Progenitor cell of endocrine pancreas (in vitro differentiated cells): Measurements from ENCODE around the gene PLCL1. TPM values are rescaled to one million over a fixed set of nuclear protein-coding genes. Genes with fewer than 3 reads are reported as not detected.

Experiments used
- DNase-seq: peaks from one replicate; pipeline ENCODE4 v3.0.0; 2021; ENCODE audit warnings: low spot score; ENCODE audit not compliant: unreplicated experiment
- H3K27ac Mint-ChIP-seq: 2 replicates; pipeline ENCODE4 v1.8.0; 2021; ENCODE audit warnings: mild to moderate bottlenecking, moderate library complexity, mixed read lengths
- H3K27me3 Mint-ChIP-seq: 2 replicates; pipeline ENCODE4 v1.8.0; 2021; ENCODE audit warnings: mixed read lengths
- H3K36me3 Mint-ChIP-seq: 2 replicates; pipeline ENCODE4 v1.8.0; 2022; ENCODE audit warnings: mixed read lengths; ENCODE audit not compliant: insufficient read depth
- H3K4me1 Mint-ChIP-seq: 2 replicates; pipeline ENCODE4 v1.8.0; 2021; ENCODE audit warnings: low read depth, mixed read lengths
- H3K4me3 Mint-ChIP-seq: 2 replicates; pipeline ENCODE4 v1.8.0; 2021; ENCODE audit warnings: low read depth, mild to moderate bottlenecking, moderate library complexity, mixed read lengths
- H3K9me3 Mint-ChIP-seq: 2 replicates; pipeline ENCODE4 v1.8.0; 2021; ENCODE audit warnings: low read depth, mixed read lengths
- total RNA-seq: library from RNA; stranded (reverse); gene quantifications from 2 replicates; pipeline ENCODE4 v1.2.1, GENCODE V29; 2021
- TF ChIP-seq, protein P1 (sequence below): fragments of 200-600 bp; sonication (generic); IDR thresholded peaks from one replicate; pipeline ENCODE4 v1.5.0; 2021; ENCODE audit warnings: antibody characterized with exemption, mild to moderate bottlenecking; ENCODE audit not compliant: unreplicated experiment

The PLCL1 gene
- total RNA-seq, 1 donor from 2014 or later: 48.3 TPM

DNA sequence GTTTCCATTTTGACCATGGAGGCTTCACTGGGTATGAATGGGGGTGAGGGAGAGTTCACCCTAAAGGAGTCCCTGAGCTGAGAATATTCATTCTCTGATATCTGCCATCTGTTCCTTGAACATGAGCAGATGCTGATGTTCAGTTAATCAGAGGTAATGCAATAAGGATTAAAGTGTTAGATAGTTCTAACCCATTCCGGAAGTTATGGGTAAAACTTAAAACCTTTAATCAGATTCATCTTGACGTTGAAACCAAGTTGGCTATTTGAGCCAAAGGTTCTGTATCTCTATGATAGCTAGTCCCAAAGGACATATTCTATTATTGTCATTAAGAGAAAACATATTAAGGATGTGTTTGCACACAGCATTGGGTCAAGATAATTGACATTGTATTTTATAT is 268.9 kb downstream of the PLCL1 start:
- H3K36me3 Mint-ChIP-seq: peaks cover 2% of the 10 kb centered on the region
- H3K9me3 Mint-ChIP-seq: no peaks in the 10 kb centered on the region
- no peak overlapping the region for H3K4me3 Mint-ChIP-seq
- no peak overlapping the region for H3K27ac Mint-ChIP-seq
- no peaks in the 10 kb centered on the region for H3K27me3 Mint-ChIP-seq
- H3K4me1 Mint-ChIP-seq: no peaks in the 10 kb centered on the region
- TF ChIP-seq, protein P1, sequence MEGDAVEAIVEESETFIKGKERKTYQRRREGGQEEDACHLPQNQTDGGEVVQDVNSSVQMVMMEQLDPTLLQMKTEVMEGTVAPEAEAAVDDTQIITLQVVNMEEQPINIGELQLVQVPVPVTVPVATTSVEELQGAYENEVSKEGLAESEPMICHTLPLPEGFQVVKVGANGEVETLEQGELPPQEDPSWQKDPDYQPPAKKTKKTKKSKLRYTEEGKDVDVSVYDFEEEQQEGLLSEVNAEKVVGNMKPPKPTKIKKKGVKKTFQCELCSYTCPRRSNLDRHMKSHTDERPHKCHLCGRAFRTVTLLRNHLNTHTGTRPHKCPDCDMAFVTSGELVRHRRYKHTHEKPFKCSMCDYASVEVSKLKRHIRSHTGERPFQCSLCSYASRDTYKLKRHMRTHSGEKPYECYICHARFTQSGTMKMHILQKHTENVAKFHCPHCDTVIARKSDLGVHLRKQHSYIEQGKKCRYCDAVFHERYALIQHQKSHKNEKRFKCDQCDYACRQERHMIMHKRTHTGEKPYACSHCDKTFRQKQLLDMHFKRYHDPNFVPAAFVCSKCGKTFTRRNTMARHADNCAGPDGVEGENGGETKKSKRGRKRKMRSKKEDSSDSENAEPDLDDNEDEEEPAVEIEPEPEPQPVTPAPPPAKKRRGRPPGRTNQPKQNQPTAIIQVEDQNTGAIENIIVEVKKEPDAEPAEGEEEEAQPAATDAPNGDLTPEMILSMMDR: no peak
- no peak for DNase-seq

- peaks cover 3% of the 10 kb centered on the region for H3K36me3 Mint-ChIP-seq
- TF ChIP-seq, protein P1: no peak
- no peaks in the 10 kb centered on the region for H3K9me3 Mint-ChIP-seq
- DNase-seq: no peak
- H3K27ac Mint-ChIP-seq: no peak overlapping the region
- H3K4me1 Mint-ChIP-seq: no peaks in the 10 kb centered on the region
- H3K27me3 Mint-ChIP-seq: no peaks in the 10 kb centered on the region
- H3K4me3 Mint-ChIP-seq: no peak overlapping the region
Measured at GRCh38 chr2:198077477-198077876, 273.1 kb downstream of the PLCL1 start.

- Mint-ChIP-seq H3K36me3 (peaks cover 28% of the 10 kb centered on the region), H3K9me3 (peaks cover 16% of the 10 kb centered on the region), H3K27me3 (no peaks in the 10 kb centered on the region), H3K27ac (no peak overlapping the region), H3K4me1 (no peaks in the 10 kb centered on the region), H3K4me3 (no peak overlapping the region)
- DNase-seq: no peak
- TF ChIP-seq, protein P1: no peak
Measured at GRCh38 chr2:198080879-198081765, 276.7 kb downstream of the PLCL1 start.

DNA sequence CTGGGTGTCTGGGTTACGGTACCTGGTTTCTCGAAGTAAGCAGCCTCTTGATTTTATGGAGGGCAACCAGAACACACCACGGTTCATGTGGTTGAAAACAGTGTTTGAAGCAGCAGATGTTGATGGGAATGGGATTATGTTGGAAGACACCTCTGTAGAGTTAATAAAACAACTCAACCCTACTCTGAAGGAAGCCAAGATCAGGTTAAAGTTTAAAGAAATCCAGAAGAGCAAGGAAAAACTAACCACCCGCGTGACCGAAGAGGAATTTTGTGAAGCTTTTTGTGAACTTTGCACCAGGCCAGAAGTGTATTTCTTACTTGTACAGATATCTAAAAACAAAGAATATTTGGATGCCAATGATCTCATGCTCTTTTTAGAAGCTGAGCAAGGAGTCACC is 279.8 kb downstream of the PLCL1 start:
- Mint-ChIP-seq H3K27ac (no peak overlapping the region), H3K36me3 (peaks cover 30% of the 10 kb centered on the region)
- TF ChIP-seq, protein P1: no peak

DNA sequence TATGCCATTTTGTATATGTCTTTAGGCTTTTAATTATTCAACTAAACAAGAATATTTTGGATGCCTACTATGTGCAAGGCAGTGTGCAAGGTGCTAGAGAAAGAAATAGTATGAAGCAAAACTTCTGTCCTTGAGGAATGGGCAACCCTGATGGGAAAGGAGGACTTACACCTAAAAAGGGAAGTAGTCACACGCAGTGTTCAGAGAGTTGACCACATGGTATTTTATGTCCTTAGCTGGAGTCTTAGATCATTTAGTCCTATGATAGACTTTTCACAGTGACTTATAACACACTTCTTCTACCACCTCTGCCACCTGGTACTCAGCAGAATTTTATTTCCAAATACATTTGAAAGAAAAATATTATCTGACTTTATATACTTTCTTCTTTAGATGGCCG is 291.6 kb downstream of the PLCL1 start:
- Mint-ChIP-seq H3K27me3 (no peaks in the 10 kb centered on the region), H3K27ac (no peak overlapping the region), H3K9me3 (no peaks in the 10 kb centered on the region), H3K36me3 (peaks cover 9% of the 10 kb centered on the region), H3K4me3 (no peak overlapping the region), H3K4me1 (peaks cover 19% of the 10 kb centered on the region)
- no peak for DNase-seq
- TF ChIP-seq, protein P1: no peak

More for the DNA sequence above, 279.8 kb downstream of the PLCL1 start:
- no peaks in the 10 kb centered on the region for H3K4me1 Mint-ChIP-seq
- H3K27me3 Mint-ChIP-seq: no peaks in the 10 kb centered on the region
- peaks cover 16% of the 10 kb centered on the region for H3K9me3 Mint-ChIP-seq
- no peak overlapping the region for H3K4me3 Mint-ChIP-seq
- DNase-seq: no peak
